OCI-LY7 (cell line): ENCODE results near the gene EIF4E.
A peak's percentile ranks its signal among the peaks of the same experiment; 100 is the strongest.

Experiments used
- CTCF ChIP-seq: fragments of 200-600 bp; sonication (generic); conservative IDR thresholded peaks from 2 replicates; pipeline ENCODE4 v1.5.1; 2014; ENCODE audit warnings: mild to moderate bottlenecking, antibody characterized with exemption, low read length, moderate library complexity, mixed read lengths
- EZH2phosphoT487 ChIP-seq: fragments of 200-600 bp; sonication (generic); IDR thresholded peaks from 2 replicates; pipeline ENCODE4 v1.6.1; 2018; ENCODE audit warnings: low read depth, borderline replicate concordance, mild to moderate bottlenecking, mixed run types, antibody characterized with exemption, low read length, moderate library complexity, mixed read lengths

GRCh38 chr4:98928505-98929340 lies at the start of gene EIF4E:
- peak; percentile 45 for TF ChIP-seq CTCF
- TF ChIP-seq EZH2phosphoT487 = no peak
